ENCODE data around the gene MACROH2A1. TPM values are rescaled to one million over a fixed set of nuclear protein-coding genes. Genes with fewer than 3 reads are reported as not detected.
"Not testable (repeated sequence)": the region's sequence is repeated elsewhere in the genome, so short reads cannot be mapped to it uniquely, and the experiment has no call there.

The MACROH2A1 gene
- total RNA-seq, 1 donor from 2014 or later: 215 TPM

GRCh38 chr5:135367554-135367953, 31.5 kb downstream of the MACROH2A1 start:
- Mint-ChIP-seq H3K4me3 (ENCODE audit: unreplicated experiment) (no peak overlapping the region), H3K27ac (ENCODE audit: unreplicated experiment) (no peak overlapping the region), H3K36me3 (ENCODE audit: unreplicated experiment) (no peaks in the 10 kb centered on the region), H3K27me3 (ENCODE audit: unreplicated experiment) (peaks cover 1% of the 10 kb centered on the region), H3K4me1 (ENCODE audit: low read depth, unreplicated experiment) (no peaks in the 10 kb centered on the region), H3K9me3 (ENCODE audit: unreplicated experiment) (no peaks in the 10 kb centered on the region)
- DNase-seq: no peak
- TF ChIP-seq, protein P1, sequence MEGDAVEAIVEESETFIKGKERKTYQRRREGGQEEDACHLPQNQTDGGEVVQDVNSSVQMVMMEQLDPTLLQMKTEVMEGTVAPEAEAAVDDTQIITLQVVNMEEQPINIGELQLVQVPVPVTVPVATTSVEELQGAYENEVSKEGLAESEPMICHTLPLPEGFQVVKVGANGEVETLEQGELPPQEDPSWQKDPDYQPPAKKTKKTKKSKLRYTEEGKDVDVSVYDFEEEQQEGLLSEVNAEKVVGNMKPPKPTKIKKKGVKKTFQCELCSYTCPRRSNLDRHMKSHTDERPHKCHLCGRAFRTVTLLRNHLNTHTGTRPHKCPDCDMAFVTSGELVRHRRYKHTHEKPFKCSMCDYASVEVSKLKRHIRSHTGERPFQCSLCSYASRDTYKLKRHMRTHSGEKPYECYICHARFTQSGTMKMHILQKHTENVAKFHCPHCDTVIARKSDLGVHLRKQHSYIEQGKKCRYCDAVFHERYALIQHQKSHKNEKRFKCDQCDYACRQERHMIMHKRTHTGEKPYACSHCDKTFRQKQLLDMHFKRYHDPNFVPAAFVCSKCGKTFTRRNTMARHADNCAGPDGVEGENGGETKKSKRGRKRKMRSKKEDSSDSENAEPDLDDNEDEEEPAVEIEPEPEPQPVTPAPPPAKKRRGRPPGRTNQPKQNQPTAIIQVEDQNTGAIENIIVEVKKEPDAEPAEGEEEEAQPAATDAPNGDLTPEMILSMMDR (IDR thresholded peaks at IDR 0.05; ENCODE audit: partially characterized antibody, unreplicated experiment): no peak

- TF ChIP-seq, protein P1 (IDR thresholded peaks at IDR 0.05; ENCODE audit: partially characterized antibody, unreplicated experiment): no peak
- no peaks in the 10 kb centered on the region for H3K36me3 Mint-ChIP-seq (ENCODE audit: unreplicated experiment)
- H3K4me1 Mint-ChIP-seq (ENCODE audit: low read depth, unreplicated experiment): no peaks in the 10 kb centered on the region
- H3K4me3 Mint-ChIP-seq (ENCODE audit: unreplicated experiment): no peak overlapping the region
- H3K27ac Mint-ChIP-seq (ENCODE audit: unreplicated experiment): no peak overlapping the region
- no peak for DNase-seq
- H3K27me3 Mint-ChIP-seq (ENCODE audit: unreplicated experiment): peaks cover 1% of the 10 kb centered on the region
- H3K9me3 Mint-ChIP-seq (ENCODE audit: unreplicated experiment): no peaks in the 10 kb centered on the region
Measured at GRCh38 chr5:135367076-135367475, 32.0 kb downstream of the MACROH2A1 start.

- H3K9me3 Mint-ChIP-seq (ENCODE audit: unreplicated experiment): no peaks in the 10 kb centered on the region
- H3K36me3 Mint-ChIP-seq (ENCODE audit: unreplicated experiment): no peaks in the 10 kb centered on the region
- H3K27ac Mint-ChIP-seq (ENCODE audit: unreplicated experiment): no peak overlapping the region
- no peak overlapping the region for H3K4me3 Mint-ChIP-seq (ENCODE audit: unreplicated experiment)
- peaks cover 1% of the 10 kb centered on the region for H3K27me3 Mint-ChIP-seq (ENCODE audit: unreplicated experiment)
- H3K4me1 Mint-ChIP-seq (ENCODE audit: low read depth, unreplicated experiment): peaks cover 6% of the 10 kb centered on the region
- TF ChIP-seq, protein P1 (IDR thresholded peaks at IDR 0.05; ENCODE audit: partially characterized antibody, unreplicated experiment): no peak
- no peak for DNase-seq
Measured at GRCh38 chr5:135365281-135365680, 33.8 kb downstream of the MACROH2A1 start.

DNA sequence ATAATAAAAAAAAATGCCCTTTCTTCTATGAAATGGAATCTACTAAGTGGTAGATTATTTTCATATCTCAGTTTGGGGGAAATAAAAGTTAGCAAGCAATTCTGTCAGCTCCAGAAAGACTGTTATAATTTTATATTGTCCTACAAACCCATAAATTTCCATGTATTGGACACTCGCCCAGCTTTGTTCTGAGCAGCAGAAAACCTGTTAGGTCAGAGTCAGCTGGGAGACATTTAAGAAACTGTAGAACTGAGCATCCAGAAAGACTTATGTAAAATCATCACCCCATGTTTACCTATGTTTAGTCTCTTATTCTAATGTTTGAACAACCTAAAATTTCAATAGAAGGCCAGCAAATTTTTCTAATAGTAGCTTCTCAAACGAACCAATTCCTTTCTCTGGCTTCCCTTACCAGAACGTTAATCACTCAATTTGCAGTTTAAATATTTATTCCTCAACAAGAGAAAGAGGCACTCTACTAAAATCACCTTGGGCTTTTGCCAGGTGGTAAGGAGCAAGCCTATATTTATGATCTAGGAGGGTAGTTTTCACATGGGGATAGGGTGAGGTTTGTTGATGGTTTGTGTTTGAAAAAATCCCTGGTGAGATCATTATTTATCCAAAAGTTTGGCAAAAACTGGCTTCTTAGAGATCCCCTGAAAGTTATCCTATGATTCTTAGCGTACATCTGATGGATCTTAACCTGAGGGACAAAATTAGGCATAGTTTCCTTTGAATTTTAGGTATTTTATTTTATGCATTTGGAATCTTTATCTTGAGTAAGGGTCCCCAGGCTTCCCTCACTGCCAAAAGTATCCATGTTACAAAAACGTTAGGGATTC, 34.4 kb downstream of the MACROH2A1 start:
- no peak for DNase-seq
- peaks cover 6% of the 10 kb centered on the region for H3K4me1 Mint-ChIP-seq (ENCODE audit: low read depth, unreplicated experiment)
- no peak overlapping the region for H3K27ac Mint-ChIP-seq (ENCODE audit: unreplicated experiment)
- TF ChIP-seq, protein P1 (IDR thresholded peaks at IDR 0.05; ENCODE audit: partially characterized antibody, unreplicated experiment): no peak
- H3K36me3 Mint-ChIP-seq (ENCODE audit: unreplicated experiment): no peaks in the 10 kb centered on the region
- H3K9me3 Mint-ChIP-seq (ENCODE audit: unreplicated experiment): no peaks in the 10 kb centered on the region
- peaks cover 1% of the 10 kb centered on the region for H3K27me3 Mint-ChIP-seq (ENCODE audit: unreplicated experiment)
- no peak overlapping the region for H3K4me3 Mint-ChIP-seq (ENCODE audit: unreplicated experiment)

DNA sequence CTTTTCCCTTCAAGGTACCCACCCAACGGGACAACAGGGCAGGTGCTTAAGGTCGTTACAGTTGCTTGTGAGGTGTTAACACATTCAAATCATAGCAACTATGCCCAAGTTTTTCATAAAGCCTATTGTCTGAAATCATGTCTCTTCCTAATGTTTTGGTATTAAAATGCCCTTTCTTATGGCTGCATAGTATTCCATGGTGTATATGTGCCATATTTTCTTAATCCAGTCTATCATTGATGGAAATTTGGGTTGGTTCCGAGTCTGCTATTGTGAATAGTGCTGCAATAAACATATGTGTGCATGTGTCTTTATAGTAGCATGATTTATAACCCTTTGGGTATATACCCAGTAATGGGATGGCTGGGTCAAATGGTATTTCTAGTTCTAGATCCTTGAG, 35.7 kb downstream of the MACROH2A1 start:
- H3K9me3 Mint-ChIP-seq (ENCODE audit: unreplicated experiment); DNase-seq; H3K36me3 Mint-ChIP-seq (ENCODE audit: unreplicated experiment); H3K27ac Mint-ChIP-seq (ENCODE audit: unreplicated experiment); H3K4me3 Mint-ChIP-seq (ENCODE audit: unreplicated experiment); H3K4me1 Mint-ChIP-seq (ENCODE audit: low read depth, unreplicated experiment); H3K27me3 Mint-ChIP-seq (ENCODE audit: unreplicated experiment): not testable (repeated sequence)

Data from glutamatergic neuron (in vitro differentiated cells).